GM12872 (cell line): ENCODE measurements around the gene SLC25A40.

Experiments used
- TF ChIP-seq, protein P1 (sequence below): IDR thresholded peaks from 3 replicates; pipeline ENCODE4 v1.5.1; 2011; ENCODE audit warnings: low read depth, mild to moderate bottlenecking, low read length, moderate library complexity; ENCODE audit not compliant: insufficient read depth

SLC25A40 gene

DNA sequence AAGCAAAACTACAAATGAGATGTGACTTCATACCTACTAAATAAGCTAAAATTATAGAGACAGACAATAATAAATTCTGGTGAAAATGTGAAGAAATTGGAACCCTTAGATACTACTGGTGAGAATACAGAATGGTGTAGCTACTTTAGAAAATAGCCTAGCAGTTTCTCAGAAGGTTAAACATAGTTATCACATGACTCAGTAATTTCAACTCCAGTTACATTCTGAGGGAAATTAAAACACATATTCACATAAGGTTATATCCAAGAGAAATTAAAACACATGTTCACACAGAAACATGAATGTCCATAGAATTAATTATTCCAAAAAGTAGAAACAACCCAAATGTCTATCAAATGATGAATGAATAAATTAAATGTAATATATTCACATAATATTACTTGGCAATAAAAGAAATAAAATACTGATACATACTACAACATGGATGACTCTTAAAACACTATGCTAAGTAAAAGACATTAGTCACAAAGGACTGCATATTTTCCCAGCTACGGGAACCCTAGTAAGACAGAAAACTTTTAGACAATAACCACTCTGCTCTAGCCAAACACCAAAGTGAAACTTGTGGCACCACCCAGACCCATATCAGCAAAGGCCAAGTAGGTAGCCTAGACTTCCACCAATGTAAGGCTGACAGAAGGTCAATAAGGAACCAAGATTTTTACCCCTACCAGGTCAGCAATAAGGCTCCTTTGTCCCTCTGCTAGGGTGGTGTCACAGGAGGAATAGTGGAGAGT, 25.1 kb downstream of the SLC25A40 start:
- TF ChIP-seq, protein P1, sequence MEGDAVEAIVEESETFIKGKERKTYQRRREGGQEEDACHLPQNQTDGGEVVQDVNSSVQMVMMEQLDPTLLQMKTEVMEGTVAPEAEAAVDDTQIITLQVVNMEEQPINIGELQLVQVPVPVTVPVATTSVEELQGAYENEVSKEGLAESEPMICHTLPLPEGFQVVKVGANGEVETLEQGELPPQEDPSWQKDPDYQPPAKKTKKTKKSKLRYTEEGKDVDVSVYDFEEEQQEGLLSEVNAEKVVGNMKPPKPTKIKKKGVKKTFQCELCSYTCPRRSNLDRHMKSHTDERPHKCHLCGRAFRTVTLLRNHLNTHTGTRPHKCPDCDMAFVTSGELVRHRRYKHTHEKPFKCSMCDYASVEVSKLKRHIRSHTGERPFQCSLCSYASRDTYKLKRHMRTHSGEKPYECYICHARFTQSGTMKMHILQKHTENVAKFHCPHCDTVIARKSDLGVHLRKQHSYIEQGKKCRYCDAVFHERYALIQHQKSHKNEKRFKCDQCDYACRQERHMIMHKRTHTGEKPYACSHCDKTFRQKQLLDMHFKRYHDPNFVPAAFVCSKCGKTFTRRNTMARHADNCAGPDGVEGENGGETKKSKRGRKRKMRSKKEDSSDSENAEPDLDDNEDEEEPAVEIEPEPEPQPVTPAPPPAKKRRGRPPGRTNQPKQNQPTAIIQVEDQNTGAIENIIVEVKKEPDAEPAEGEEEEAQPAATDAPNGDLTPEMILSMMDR, result no peak

DNA sequence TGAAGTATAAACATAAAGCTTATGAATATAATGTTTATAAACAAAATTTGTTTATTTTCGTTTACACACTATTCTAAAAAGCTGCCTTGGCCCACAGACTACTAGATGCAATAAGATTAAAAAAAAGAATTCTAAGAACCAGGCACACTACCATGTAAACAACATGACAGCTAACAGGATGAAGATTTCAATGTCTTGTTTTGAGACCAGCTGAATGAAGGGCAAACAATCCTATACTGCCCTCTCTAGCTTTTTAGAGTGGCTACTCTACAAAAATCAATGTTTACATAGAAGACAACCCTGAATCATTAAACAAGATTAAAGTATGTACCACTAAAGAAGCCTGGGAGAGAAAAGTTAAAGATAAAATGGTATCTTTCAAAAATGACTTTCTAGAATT, 38.6 kb downstream of the SLC25A40 start:
- TF ChIP-seq, protein P1, result no peak

DNA sequence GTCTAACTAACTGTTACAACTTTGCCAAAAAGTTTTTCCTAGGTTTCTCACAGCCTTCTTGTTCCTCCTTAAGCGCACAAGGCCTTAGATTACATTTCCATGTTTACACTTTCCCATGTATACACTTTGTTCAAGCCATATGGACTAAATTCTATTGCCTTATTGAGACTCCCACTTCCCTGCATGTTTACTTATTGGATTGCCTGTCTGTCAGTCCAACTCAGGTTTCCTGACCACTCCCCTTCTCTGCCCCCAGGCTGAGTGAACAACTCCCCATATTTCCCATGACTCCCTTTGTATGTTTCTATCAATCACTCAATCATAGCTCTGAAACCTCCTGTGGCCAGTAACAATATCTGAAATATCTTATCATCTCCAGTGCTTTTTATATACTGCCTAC, 43.0 kb downstream of the SLC25A40 start:
- TF ChIP-seq, protein P1, result no peak

DNA sequence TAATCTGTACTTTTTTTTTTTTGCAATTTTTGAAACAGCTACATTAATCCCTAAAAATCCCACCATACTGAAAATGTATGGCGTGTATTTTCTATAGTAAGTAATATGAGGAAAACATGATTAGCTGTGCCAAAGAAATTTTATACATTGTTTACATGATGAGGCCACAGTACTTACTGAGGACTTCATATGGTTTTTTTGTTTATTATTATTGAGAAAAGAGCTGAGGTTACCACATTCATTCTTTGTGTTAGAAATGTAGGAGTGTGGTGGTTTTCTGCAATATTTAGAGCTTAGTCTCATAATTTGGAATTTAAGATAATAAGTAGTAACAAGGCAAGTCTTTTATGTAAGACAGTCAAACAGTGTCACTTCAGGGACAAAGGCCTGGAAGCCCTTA, 45.1 kb downstream of the SLC25A40 start:
- TF ChIP-seq, protein P1, result no peak

DNA sequence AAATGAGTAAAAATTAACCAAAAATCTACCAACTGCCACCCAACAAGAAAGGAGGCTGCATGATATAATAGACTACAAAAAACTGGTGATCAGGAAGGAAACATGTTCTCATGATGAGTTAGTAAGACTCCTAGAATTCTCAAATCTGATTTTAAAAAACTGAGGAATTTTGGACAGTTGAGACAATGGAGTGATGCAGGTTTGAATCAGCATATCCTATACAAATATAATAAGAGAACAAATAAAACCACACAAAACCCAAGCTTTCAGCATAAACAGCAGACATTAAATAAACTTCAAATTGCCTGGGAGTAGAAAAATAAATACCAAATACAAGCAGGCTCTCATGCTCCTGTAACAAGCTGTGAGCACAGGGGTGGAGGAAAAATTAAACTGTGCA, 57.8 kb downstream of the SLC25A40 start:
- TF ChIP-seq, protein P1, result no peak

DNA sequence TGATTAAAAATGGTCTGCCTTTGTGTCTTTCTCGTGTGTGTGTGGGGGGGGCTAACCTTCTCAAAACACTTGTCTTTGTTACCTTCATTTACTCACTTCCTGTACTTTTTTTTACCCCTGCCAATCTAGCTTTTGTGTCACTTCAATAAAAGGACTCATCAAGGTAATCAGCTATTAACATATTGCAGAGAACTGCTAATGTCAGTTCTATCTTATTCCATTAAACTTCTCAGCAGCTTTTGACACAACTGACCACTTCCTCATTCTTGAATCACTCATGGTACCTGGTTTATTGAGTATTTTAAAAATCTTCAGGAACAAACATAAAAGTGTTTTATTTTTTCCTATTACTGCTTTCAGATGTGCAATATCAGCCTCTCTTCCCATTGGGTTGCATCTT, 59.8 kb downstream of the SLC25A40 start:
- TF ChIP-seq, protein P1, result no peak

DNA sequence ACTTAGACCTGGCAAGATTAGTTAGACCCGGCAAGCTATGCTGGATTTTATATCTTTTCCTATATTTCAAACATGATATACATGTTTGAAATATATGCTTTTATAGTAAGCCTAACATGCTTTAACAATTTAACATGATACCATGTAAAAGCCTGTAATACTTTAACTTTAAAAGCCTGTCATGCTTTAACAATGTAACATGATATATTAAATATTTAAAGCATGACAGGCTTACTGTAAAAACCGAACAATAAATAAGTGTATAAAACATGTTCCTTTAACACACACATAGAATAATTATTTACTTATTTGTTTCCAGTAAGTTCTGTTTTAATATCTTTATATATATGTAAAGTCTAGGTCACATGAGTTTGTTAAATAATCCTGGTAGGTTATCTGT, 65.4 kb downstream of the SLC25A40 start:
- TF ChIP-seq, protein P1, result no peak
